ENCODE data around the gene TMEM239.

Gene TMEM239

DNA sequence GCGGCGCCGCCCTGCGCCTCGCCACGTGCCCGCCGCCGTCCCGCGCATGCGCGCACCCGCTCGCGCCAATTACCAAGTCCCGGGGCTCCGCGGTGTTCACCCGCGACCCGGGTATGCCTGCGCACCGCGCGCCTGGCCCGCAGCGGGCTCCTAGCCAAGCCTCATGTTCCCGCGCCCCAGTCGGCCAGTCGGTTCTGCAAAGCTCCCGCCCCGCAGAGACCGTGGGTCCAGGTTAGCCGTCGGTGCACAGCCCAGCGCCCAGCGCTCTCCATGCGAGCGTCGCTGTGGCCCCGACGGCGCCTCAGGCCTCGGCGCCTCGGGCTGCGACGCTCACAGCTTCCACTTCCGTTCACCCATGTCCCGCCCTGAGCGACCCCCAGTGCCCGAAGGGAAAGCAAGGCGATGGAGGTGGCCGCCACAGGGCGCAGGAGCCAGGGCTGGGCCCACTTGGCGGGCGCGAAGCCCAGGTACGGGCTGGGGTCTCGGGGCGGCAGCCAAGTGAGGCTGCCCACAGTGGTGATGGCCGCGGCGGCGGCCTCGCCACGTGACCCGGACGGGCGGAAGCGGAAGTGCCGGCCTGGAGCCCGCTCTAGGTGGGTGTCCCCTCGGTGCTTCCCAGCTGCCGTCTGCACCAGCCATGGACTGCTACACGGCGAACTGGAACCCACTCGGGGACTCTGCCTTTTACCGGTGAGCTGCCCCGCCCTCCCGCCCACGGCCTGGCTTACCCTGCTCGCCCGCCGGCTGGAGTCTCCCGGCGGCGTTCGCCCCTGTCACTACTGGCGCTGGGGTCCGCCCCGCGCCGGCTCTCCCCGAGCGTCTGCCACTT is 24.2 kb downstream of the TMEM239 start, which contains the start of the genes PCED1A and VPS16:
Gene PCED1A (minus strand): TSS at position 518 of the 829 bp plus-strand sequence. CDS start 743 bp downstream, outside the sequence.
Gene VPS16 (plus strand): TSS at position 608 of the 829 bp plus-strand sequence. CDS start 30 bp downstream, at position 638.
- peak; percentile 85 for DNase-seq
- in situ Hi-C loops (cut with MboI; ENCODE audit: low pct_unique_long_range_greater_than_20kb, low sequenced_read_pairs) = no loop called here

DNA sequence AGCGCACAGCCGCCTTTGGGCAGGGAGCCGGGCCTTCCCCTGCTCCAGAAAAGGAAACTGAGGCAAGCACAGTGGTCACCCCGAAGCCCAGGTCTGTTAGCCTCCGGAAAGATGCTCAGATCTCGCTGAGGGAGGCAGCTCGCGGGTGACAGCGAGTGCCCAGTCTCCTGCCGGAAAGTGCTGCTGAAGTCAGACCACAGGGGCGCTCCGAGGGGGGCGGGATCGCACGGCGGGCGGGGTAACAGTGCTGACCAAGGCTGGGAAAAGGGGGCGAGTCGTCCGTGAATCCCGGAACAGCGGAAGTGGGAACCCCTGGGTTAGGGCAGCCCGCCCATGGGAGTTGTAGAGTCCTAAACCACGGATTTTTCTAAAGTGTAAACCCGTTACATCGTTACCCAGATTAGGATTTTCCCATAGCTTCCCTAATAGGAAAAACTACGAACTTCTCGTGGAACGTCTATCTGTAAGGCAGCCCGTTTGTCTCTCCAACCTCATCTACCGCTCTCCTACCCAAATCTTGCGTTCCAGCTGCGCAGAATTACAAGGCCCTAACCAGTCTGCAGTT is 24.9 kb downstream of the TMEM239 start:
- peak; percentile 35 for DNase-seq
- in situ Hi-C loops (cut with MboI; ENCODE audit: low pct_unique_long_range_greater_than_20kb, low sequenced_read_pairs) = no loop called here

DNA sequence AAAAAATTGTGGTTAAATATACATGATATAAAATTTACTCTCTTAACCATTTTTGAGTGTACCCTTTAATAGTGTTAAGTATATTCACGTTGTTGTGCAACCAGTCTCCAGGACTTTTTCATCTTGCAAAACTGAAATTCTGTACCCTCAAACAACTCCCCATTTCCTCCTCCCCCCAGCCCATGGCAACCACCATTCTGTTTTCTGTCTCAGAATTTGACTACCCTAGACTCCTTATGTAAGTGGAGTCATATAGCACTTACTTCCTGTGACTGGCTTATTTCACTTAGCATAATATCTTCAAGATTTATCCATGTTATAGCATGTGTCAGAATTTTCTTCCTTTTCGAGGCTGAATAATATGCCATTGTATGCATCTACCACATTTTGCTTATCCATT is 29.4 kb downstream of the TMEM239 start:
- in situ Hi-C loops (cut with MboI; ENCODE audit: low pct_unique_long_range_greater_than_20kb, low sequenced_read_pairs) = no loop called here
- no peak for DNase-seq

DNA sequence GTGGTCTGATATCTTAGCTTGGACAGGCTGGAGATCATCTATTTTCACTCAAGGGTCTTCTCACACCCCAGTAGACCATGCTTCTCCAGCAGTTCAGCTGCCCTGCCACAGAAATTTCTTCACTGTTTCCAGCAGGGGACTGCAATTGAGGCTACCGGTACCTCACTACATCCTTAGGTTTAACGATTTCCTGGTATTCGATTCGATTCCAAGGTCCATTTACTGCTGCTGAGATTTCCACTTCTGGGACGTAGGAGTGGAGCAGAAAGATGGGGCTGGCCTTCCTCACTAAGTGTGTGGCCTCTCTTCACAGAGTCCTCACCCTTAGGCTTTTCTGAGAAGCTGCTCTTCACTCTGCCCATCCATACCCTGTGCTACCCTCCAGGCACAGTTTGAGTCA is 30.5 kb downstream of the TMEM239 start:
- DNase-seq = no peak
- in situ Hi-C loops (cut with MboI; ENCODE audit: low pct_unique_long_range_greater_than_20kb, low sequenced_read_pairs) = no loop called here

DNA sequence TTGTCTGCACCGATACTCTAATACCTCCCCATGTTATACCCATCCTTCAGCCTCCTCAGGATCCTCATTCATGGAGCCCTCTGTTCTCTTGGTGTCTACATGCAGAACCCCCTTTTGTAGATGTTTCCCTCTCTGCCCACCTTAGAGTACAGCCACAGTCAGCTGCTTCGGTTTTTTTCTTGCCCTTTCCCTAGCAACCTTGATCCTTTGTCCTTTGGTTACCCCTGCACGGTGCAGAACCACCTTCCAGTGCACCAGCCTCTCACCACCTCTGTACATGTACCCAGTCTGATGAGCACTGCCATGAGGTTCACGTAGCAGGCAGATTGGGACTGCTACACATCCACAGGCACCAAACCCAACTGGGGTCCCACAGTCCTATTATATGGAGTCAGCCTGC is 31.6 kb downstream of the TMEM239 start:
- DNase-seq = no peak
- in situ Hi-C loops (cut with MboI; ENCODE audit: low pct_unique_long_range_greater_than_20kb, low sequenced_read_pairs) = no loop called here

DNA sequence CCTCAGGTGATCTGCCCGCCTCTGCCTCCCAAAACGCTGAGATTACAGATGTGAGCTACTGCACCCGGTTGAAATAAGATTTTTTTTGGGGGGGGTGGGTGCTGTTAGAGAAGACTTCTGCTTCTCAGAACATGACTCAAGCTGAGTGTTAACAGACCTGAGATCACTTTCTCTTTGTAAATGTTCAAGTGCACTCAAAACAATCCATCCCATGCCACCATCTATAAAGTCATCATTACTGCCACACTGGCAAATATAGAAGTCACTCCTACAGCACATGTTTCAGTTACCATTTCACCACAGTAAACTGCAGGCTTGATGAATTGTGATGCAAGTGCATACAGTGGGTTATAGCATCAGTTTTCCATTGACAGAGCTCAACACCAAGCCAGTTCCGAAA is 33.4 kb downstream of the TMEM239 start:
- DNase-seq = no peak
- in situ Hi-C loops (cut with MboI; ENCODE audit: low pct_unique_long_range_greater_than_20kb, low sequenced_read_pairs) = no loop called here

DNA sequence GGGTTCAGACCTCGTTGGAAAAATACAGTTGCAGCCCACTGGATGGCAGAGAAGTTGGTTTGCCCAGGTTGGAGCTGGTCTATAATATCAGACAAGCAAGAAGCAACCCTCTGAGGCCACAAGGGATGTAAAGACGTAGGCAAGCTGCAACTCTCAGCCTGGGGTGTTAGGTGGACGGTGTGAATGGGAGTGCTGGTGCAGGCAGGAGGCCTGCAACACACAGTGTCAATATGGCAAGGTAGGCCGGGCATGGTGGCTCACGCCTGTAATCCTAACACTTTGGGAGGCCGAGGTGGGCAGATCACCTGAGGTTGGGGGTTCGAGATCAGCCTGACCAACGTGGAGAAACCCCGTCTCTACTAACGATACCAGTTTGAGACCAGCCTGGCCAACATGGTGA is 34.9 kb downstream of the TMEM239 start:
- DNase-seq = no peak
- in situ Hi-C loops (cut with MboI; ENCODE audit: low pct_unique_long_range_greater_than_20kb, low sequenced_read_pairs) = no loop called here

DNA sequence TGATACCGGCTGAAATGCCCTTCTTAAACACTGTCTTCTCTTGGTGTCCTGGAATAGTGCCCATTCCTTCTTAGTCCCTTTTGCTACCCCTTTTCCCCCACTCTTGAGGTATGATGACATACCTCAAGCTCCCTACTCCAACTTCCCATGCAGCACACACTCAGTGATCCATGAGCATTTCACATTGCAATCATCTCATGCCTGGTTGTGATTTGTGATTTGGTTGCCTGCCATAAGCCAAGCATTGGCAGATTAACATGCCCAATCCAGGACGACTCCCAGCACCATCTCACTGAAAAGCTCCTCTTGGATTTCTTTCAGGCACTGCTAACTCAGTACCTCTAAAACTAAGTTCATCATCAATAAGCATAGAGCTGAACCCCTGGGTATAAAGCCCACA is 42.4 kb downstream of the TMEM239 start:
- DNase-seq = no peak
- in situ Hi-C loops (cut with MboI; ENCODE audit: low pct_unique_long_range_greater_than_20kb, low sequenced_read_pairs) = no loop called here

DNA sequence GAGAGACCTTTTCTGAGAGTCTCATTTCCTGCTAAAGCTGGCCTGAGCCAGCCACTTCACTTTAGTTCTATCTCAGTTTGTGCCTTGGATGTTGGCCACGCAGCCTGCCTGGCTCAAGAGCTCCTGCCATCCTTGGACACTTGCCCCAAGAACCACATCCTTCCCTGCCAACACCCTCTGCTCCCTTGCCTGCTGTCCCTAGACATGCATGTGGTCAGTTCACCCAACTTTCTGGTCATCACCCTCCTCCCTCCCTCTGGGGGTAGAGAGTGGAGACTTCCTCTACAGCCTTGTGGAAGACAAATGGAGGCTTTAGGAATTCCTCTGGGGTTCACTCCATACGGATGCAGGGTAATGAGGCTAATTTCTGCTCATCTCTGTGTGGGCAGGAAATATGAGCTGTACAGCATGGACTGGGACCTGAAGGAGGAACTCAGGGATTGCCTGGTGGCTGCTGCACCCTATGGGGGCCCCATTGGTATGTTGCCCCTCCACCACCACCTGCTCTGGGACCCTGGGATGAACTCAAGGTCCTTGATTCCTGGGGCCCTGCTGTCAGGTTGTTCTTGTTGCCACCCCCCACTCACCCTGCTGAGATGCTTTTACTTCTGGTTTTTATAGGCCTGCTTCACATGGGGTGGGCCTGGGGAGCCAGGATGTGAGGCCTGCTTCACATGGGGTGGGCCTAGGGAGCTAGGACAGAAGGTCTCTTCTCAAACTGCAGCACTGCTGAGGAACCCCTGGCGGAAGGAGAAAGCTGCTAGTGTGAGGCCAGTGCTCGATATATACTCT is 43.4 kb downstream of the TMEM239 start:
- in situ Hi-C loops (cut with MboI; ENCODE audit: low pct_unique_long_range_greater_than_20kb, low sequenced_read_pairs) = no loop called here
- DNase-seq = no peak

DNA sequence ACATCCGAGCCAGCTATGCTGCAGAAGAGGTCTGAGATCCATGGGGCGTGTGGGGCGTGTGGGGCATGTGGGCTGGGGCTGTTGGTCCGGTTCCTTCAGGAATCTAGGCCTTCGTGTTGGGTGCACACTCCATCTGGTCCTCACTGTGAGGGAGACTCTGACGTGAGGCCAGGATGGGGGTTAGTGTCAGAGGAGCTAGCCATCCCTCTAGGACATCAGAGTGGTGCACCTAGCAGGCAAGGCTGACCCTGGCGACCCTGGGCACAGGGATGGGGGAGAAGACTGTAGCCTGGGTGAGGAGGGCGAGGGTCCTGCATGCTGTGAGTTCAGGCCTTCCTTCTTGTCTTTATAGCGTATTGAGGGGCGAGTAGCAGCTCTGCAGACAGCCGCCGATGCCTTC is 48.5 kb downstream of the TMEM239 start:
- no peak for DNase-seq
- in situ Hi-C loops (cut with MboI; ENCODE audit: low pct_unique_long_range_greater_than_20kb, low sequenced_read_pairs) = no loop called here

DNA sequence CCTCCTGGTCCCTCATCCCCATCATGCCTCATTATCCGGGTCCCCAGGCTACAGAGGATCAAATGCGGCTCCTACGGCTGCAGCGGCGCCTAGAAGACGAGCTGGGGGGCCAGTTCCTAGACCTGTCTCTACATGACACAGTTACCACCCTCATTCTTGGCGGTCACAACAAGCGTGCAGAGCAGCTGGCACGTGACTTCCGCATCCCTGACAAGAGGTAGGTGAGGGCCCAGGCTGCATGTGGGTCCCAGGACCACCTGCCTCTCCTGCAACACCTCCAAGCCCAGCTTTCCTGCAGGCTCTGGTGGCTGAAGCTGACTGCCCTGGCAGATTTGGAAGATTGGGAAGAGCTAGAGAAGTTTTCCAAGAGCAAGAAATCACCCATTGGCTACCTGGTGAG is 48.9 kb downstream of the TMEM239 start:
- no peak for DNase-seq
- in situ Hi-C loops (cut with MboI; ENCODE audit: low pct_unique_long_range_greater_than_20kb, low sequenced_read_pairs) = no loop called here

DNA sequence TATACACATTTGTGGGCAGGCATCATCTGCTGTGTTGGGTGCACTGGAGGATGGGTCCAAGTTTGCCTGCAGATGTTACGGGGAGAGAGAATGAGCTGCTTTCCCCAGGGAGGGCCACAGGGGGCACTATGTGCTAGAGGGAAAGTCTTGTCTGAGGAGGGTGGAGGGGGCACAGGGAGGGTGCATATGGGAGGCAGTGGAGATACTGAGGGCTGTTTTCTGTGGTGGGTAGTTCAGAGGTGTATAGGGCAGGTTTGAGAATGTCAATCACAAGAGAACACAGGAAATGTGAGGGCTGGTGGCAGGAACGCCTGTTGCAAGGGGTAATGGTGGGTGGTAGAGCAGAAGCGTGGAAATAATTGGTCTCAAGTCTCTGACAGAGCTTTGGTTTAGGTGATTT is 49.5 kb downstream of the TMEM239 start:
- in situ Hi-C loops (cut with MboI; ENCODE audit: low pct_unique_long_range_greater_than_20kb, low sequenced_read_pairs) = no loop called here
- DNase-seq = peak; percentile 67

DNA sequence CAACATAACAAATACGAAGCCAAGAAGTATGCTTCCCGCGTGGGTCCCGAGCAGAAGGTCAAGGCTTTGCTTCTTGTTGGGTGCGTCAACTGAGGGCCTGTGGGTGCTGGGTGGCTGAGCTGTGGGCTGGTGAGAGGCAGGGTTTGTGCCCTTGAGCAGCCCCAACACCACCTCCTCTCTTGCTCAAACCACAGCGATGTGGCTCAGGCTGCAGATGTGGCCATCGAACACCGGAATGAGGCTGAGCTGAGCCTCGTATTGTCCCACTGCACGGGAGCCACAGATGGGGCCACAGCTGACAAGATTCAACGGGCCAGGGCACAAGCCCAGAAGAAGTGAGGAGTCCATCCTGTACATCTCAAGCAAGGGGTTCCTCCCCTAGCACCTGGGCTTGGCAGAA is 50.1 kb downstream of the TMEM239 start:
- no peak for DNase-seq
- in situ Hi-C loops (cut with MboI; ENCODE audit: low pct_unique_long_range_greater_than_20kb, low sequenced_read_pairs) = no loop called here

DNA sequence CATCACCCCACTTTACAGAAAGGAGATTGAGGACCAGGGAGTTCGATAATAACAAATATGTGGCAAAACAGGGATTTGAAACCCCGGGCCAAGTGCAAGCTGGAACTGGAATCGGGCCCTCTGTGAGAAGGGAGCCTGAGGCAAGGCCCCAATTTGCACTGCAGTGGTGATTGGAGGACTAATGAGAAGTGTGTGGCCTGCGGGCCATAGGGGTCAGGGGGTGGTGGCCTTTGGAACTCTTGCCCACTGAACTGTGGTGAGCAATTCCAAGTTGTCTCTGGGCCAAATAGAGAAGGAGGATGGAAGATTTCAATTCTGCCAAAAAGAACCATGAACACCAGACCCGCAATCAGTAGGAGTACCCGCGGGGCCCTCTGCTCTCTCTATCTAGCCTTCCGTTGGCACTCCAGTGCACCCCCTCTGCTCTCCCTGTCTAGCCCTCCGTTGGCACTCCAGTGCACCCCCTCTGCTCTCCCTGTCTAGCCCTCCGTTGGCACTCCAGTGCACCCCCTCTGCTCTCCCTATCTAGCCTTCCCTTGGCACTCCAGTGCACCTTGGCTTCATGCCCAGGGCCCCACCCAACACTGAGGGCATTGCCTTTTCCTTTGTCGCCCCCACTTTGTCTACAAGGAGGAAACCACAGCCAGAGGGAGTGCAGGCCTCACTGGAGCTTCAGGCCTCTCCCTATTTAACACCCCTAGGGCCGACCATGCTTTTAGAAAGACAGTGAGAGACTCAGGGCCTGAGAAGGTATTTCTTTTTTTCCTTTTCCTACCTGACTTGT is 51.1 kb downstream of the TMEM239 start:
- in situ Hi-C loops (cut with MboI; ENCODE audit: low pct_unique_long_range_greater_than_20kb, low sequenced_read_pairs) = no loop called here
- DNase-seq = peak; percentile 39
